ENCODE measurements around the gene PPIF.

GRCh38 chr10:79402951-79403350 lies 55.7 kb downstream of the PPIF start:
- TF ChIP-seq, protein P1, sequence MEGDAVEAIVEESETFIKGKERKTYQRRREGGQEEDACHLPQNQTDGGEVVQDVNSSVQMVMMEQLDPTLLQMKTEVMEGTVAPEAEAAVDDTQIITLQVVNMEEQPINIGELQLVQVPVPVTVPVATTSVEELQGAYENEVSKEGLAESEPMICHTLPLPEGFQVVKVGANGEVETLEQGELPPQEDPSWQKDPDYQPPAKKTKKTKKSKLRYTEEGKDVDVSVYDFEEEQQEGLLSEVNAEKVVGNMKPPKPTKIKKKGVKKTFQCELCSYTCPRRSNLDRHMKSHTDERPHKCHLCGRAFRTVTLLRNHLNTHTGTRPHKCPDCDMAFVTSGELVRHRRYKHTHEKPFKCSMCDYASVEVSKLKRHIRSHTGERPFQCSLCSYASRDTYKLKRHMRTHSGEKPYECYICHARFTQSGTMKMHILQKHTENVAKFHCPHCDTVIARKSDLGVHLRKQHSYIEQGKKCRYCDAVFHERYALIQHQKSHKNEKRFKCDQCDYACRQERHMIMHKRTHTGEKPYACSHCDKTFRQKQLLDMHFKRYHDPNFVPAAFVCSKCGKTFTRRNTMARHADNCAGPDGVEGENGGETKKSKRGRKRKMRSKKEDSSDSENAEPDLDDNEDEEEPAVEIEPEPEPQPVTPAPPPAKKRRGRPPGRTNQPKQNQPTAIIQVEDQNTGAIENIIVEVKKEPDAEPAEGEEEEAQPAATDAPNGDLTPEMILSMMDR (IDR thresholded peaks at IDR 0.05) = no peak
- TF ChIP-seq POLR2A (IDR thresholded peaks at IDR 0.05) = no peak
